GM18499 (cell line): ENCODE data around the gene MARK2.

Experiments
- ATAC-seq: cut with Tn5 transposase; IDR thresholded peaks from one replicate; pipeline ENCODE4 v1.9.1; 2021; ENCODE audit warnings: moderate number of reproducible peaks; ENCODE audit not compliant: insufficient read depth, unreplicated experiment

The MARK2 gene

DNA sequence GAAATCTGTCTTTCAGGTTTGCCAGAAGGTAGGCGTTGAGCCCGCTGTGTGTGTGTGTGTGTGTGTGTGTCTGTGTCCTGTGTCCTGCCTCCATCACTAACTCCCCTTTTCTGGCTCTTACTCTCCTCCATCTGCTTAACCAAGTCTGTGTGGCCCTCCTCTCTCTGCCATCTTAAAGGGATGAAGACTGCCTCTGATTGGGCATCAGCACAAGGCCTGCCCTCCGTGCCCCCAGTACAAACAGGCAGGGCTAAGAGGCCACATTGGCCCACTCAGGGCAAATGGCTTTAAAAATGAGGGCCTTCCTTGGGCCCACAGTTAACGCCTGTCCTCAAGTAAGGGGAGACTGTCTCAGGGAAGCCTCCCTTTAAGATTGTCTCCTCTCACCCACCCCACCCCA is 67.2 kb downstream of the MARK2 start:
- ATAC-seq: no peak

DNA sequence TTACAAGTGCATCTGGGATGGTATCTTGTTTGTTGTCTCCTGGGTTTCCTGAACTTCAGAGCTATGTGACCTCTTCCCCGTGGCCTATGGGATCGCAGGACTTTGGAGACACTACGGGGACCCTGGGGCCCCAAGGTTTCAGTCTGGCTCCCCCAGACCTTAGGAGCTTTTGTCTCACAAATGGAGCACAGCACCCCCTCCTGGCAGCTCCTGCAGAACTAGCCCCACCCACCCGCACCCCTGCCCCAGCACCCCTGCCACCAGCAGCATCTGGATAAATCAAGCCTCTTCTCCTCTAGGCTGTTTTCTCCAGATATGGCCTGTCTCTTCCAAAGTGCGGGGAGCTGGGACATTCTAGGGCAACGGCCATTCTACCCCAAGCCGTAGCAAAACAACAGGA is 67.7 kb downstream of the MARK2 start:
- ATAC-seq: no peak

DNA sequence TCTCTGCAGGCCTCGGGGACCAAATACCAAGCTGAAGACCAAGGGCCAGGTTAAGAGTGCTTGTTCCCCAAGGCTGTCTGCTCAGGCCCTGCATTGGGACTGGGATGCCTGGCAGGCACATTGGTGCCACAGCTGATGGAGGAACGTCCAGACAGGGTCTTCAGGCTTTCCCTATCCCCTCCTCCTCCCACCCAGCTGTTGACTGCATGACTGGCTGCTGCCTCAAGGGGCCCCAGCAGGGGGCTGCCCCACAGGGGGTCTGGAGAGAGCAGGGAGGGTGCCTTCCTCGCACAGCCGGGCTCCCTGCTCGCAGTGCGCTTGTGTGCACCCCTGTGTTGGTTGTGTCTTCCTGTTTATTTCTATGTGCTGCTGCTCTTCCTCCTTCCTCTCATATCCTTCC is 68.2 kb downstream of the MARK2 start:
- no peak for ATAC-seq

DNA sequence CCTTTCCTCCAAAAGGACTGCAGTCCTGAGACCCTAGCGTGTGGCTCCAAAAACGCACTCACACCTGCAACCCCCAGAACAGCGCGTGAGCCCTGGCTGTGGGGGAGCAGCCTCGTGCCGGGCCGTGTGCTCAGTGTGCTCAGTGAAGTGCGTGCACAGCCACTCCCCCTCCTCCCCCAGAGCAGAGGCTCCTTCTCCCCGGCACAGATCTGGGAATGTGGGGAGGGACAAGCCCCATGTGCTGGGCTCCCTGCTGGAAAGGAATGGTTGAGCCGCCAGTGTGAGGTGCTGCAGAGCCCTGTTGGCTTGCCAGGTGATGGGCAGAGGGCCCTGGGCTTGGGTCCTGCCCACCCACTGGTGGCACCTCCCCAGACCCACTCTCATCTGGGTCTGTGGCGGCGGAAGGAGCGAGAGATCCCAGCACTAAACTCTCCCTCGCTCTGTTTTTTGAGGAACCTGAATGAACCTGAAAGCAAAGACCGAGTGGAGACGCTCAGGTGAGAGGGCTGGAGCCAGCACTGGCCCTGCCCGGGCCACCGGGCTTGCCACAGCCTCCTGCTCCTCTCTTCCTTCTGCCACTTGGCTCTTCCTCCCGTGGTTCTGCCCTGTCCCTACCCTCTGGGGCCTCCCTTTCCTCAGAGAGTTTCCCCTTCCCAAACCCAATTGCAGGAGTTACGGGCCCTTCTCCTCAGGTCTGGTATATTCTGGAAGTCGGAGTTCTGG is 69.1 kb downstream of the MARK2 start:
- no peak for ATAC-seq

- no peak for ATAC-seq
Observed at GRCh38 chr11:63908631-63909401, 69.9 kb downstream of the MARK2 start.

- no peak for ATAC-seq
Observed at GRCh38 chr11:63909591-63910506, 70.9 kb downstream of the MARK2 start.

- no peak for ATAC-seq
Observed at GRCh38 chr11:63910675-63911074, 71.8 kb downstream of the MARK2 start.

DNA sequence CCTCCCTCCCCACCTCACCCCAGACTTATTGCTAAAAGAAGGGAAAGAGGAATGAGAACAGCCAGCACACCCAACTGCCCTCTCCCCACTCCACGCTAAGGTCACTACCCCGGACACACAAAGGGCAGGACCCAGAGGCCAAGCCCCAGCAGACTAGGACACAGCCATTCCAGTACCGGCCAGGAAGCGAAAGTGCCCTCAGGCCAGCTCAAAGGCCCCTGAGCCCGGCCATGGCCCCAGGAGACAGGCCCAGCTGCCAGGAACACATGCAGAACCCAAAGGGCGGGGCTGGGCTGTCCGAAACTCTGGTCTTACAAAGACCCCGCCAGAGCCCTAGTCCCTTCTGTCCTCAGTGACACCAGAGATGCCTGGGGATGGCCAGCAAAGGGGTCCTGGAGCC is 72.5 kb downstream of the MARK2 start:
- no peak for ATAC-seq

DNA sequence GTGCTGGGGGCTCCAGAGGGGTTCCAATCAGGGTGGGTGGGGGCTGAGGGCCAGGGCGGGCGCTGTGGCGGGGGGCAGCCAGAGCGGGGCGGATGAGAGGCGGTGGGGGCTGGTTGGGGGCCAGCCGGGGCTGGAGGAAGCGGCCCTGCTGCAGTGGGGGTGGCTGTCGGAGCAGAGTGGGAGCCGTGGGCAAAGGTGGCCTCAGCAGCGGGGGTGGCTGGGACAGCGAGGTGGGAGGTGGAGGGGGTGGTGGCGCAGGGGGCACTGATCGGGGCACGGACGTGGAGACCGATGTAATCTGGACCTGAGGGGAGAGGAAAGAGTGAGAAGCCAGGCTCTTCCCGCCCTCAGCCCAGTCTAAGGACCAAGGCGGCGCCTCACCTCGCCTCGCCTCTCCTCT is 73.0 kb downstream of the MARK2 start:
- ATAC-seq: no peak

GRCh38 chr11:63912678-63913077 is 73.8 kb downstream of the MARK2 start:
- ATAC-seq: no peak

GRCh38 chr11:63913866-63914830 is 75.2 kb downstream of the MARK2 start:
- ATAC-seq: no peak

- ATAC-seq: no peak
Observed at GRCh38 chr11:63914896-63915691, 76.2 kb downstream of the MARK2 start.

- no peak for ATAC-seq
Observed at GRCh38 chr11:63915961-63916836, 77.3 kb downstream of the MARK2 start.

GRCh38 chr11:63916837-63917691 is 78.2 kb downstream of the MARK2 start, which contains the start of gene RCOR2:
Gene RCOR2, minus strand, starts transcription at chr11:63917164. Its CDS starts 708 bp downstream, at chr11:63916456.
- ATAC-seq: no peak

GRCh38 chr11:63917692-63918506 is 79.0 kb downstream of the MARK2 start:
- no peak for ATAC-seq

GRCh38 chr11:63918507-63919191 is 79.7 kb downstream of the MARK2 start:
- no peak for ATAC-seq
